A673 (cell line): Measurements from ENCODE around the gene CD4.

Source experiments
- CTCF ChIP-seq: fragments of 300-800, 200-600 bp; sonication (generic); conservative IDR thresholded peaks from 2 replicates; pipeline ENCODE4 v1.5.1; 2017; ENCODE audit warnings: low read depth, mild to moderate bottlenecking, antibody characterized with exemption, low read length, moderate library complexity, mixed read lengths
- EZH2 ChIP-seq: fragments of 200-600 bp; sonication (generic); IDR thresholded peaks from 2 replicates; pipeline ENCODE4 v1.6.1; 2017; ENCODE audit warnings: borderline replicate concordance, low read depth, mild to moderate bottlenecking, mixed read lengths, antibody characterized with exemption, low read length; ENCODE audit not compliant: poor library complexity, severe bottlenecking

GRCh38 chr12:6767353-6768319 is 21.7 kb upstream of the CD4 start:
- TF ChIP-seq CTCF (no peak), EZH2 (no peak)
